ENCODE measurements around the gene HSD17B2.

DNA sequence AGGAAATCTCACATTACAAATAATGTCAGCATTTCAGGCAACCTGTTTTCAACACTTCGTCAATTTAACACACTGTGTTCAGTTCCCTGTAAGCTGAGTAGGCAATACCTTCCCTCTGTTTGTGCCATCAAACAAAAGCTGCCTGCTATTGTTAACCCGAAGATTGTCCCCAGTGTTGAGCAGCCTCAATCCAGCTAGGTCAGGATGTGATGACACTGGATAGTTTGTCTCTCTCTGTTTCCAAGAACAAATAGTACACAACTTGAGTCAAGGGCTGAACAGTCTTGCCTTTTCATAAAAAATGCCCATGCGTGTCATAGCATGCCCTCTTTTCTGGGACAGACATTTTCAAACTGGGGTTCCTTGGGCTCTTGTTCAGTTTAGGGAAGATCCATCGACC, 36.4 kb downstream of the HSD17B2 start:
- TF ChIP-seq, protein P1, sequence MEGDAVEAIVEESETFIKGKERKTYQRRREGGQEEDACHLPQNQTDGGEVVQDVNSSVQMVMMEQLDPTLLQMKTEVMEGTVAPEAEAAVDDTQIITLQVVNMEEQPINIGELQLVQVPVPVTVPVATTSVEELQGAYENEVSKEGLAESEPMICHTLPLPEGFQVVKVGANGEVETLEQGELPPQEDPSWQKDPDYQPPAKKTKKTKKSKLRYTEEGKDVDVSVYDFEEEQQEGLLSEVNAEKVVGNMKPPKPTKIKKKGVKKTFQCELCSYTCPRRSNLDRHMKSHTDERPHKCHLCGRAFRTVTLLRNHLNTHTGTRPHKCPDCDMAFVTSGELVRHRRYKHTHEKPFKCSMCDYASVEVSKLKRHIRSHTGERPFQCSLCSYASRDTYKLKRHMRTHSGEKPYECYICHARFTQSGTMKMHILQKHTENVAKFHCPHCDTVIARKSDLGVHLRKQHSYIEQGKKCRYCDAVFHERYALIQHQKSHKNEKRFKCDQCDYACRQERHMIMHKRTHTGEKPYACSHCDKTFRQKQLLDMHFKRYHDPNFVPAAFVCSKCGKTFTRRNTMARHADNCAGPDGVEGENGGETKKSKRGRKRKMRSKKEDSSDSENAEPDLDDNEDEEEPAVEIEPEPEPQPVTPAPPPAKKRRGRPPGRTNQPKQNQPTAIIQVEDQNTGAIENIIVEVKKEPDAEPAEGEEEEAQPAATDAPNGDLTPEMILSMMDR (IDR thresholded peaks at IDR 0.05), result no peak
- no peak for TF ChIP-seq POLR2A (IDR thresholded peaks at IDR 0.05)
